Adipocyte (in vitro differentiated cells): ENCODE data around the gene SLC17A7.
"Not testable (repeated sequence)": the region's sequence is repeated elsewhere in the genome, so short reads cannot be mapped to it uniquely, and the experiment has no call there.

ENCODE experiments used
- DNase-seq: peaks from one replicate; pipeline ENCODE4 v3.0.0-alpha.2; 2015; ENCODE audit warnings: low read depth
- H3K27me3 ChIP-seq: replicated peaks from 2 replicates; pipeline ENCODE4 v1.7.0; 2013; ENCODE audit warnings: mild to moderate bottlenecking, low read length, moderate library complexity; ENCODE audit not compliant: control insufficient read depth, insufficient read depth
- H3K36me3 ChIP-seq: 2 replicates; pipeline ENCODE4 v1.7.0; 2013; ENCODE audit warnings: low read length, mild to moderate bottlenecking, moderate library complexity; ENCODE audit not compliant: control insufficient read depth, insufficient read depth, severe bottlenecking
- H3K4me1 ChIP-seq: 2 replicates; pipeline ENCODE4 v1.7.0; 2013; ENCODE audit warnings: mild to moderate bottlenecking, low read length, moderate library complexity; ENCODE audit not compliant: control insufficient read depth, insufficient read depth
- H3K4me3 ChIP-seq: 2 replicates; pipeline ENCODE4 v1.7.0; 2013; ENCODE audit warnings: mild to moderate bottlenecking, low read length, moderate library complexity
- H3K9ac ChIP-seq: 2 replicates; pipeline ENCODE4 v1.7.0; 2013; ENCODE audit warnings: mild to moderate bottlenecking, low read length, moderate library complexity
- H3K9me3 ChIP-seq: 2 replicates; pipeline ENCODE4 v1.7.0; 2013; ENCODE audit warnings: mild to moderate bottlenecking, low read length, moderate library complexity; ENCODE audit not compliant: control insufficient read depth

SLC17A7 gene

DNA sequence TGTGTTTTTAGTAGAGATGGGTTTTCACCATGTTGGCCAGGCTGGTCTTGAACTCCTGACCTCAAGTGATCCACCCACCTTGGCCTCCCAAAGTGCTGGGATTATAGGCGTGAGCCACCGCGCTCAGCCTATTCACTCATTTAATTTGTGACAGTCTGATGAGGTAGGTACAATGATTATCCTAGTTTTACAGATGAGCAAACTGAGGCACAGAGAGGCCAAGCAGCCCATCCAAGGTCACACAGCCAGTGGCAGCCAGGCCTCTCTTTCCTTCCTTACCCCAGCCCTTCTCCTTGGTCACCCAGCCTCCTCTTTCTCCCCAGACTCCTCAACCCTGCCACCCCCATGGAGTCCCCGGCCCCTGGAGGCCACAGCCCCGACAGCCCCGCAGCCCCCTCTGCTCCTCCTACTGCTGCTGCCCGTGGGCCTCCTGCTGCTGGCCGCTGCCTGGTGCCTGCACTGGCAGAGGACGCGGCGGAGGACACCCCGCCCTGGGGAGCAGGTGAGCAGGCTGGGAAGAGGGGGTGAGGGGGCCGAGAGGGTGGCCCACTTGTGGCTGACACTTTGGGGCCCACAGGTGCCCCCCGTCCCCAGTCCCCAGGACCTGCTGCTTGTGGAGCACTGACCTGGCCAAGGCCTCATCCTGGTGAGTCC is 38.8 kb upstream of the SLC17A7 start:
- Histone ChIP-seq H3K4me1 (peaks cover under 1% of the 10 kb centered on the region), H3K27me3 (no peaks in the 10 kb centered on the region), H3K36me3 (no peaks in the 10 kb centered on the region), H3K9ac (no peak overlapping the region), H3K4me3 (no peak overlapping the region), H3K9me3 (no peaks in the 10 kb centered on the region)
- DNase-seq = no peak

- peaks cover 7% of the 10 kb centered on the region for H3K4me1 ChIP-seq
- H3K9me3 ChIP-seq = no peaks in the 10 kb centered on the region
- H3K36me3 ChIP-seq = no peaks in the 10 kb centered on the region
- no peaks in the 10 kb centered on the region for H3K27me3 ChIP-seq
- no peak overlapping the region for H3K4me3 ChIP-seq
- DNase-seq = peak; percentile 64
- H3K9ac ChIP-seq = no peak overlapping the region
These were observed 34.9 kb upstream of the SLC17A7 start for GRCh38 chr19:49475995-49476880.

DNA sequence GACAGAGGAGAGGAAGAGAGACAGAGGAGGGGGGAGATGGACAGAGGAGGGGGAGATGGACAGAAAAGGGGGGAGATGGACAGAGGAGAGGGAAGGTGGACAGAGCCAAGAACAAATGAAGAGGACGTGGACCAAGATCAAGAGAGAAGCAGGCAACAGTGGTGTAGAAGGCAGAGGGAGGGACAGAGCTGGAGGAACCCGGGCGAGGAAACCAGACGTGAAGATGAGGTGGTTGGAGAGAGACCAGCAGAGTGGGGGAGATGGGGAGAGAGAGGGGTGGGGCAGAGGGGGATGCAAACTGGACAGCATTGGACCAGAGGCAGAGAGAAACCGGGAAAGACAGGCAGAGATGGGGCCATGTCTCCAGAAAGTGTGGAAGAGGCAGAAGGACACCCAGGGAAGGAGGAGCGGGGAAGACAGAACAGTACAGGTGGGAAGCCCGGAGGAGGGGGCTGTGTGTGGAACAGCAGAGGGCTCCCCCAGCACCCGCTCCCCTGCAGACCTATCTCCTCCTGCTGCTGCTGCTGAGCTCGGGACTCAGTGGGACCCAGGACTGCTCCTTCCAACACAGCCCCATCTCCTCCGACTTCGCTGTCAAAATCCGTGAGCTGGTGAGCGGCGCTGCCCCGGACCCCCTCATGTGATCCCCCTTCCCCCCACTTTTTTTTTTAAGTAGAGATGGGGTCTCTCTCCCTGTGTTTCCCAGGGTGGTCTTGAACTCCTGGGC is 34.0 kb upstream of the SLC17A7 start:
- DNase-seq = no peak
- Histone ChIP-seq H3K9me3 (no peaks in the 10 kb centered on the region), H3K9ac (peak overlapping the region; percentile 80), H3K4me1 (peaks cover 10% of the 10 kb centered on the region), H3K4me3 (peak overlapping the region; percentile 75), H3K36me3 (no peaks in the 10 kb centered on the region), H3K27me3 (no peaks in the 10 kb centered on the region)

GRCh38 chr19:49474542-49474924 is 33.2 kb upstream of the SLC17A7 start:
- H3K4me1 ChIP-seq = peaks cover 17% of the 10 kb centered on the region
- no peak for DNase-seq

DNA sequence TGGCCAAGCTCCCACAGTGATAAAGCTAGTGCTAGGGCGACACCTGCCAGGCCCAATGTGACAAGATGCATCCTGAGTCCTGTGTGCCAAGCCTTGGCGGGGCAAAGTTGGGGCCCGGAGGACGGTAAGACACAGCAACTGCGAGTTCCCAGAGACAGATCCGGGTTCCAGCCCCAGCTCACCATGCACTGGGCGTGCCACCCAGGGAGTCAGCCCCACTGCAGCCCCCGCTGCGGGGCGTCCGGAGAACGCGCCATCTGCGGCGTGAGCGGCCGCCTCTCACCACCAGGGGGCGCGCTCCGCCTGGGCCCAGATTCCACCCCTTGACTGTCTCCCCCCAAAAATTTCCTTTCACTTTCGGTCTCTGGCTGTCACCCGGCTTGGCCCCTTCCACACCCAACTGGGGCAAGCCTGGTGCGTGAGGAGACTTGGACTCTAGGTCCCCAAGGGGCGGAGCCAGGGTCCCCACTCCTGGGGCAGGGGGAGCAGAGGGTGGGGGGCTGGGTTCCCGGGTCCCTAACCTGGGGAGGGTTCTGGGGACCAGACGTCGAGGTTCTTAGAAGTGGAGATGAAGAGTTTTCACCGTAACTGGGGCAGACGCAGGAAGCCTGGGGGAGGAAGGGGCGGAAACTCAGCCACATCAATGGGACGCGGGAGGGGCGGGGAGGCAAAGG is 32.7 kb upstream of the SLC17A7 start, which contains the start of gene FLT3LG:
Gene FLT3LG (plus strand): TSS at position 348 of the 674 bp plus-strand sequence. CDS start 425 bp downstream, outside the sequence.
- Histone ChIP-seq H3K36me3 (no peaks in the 10 kb centered on the region), H3K27me3 (no peaks in the 10 kb centered on the region), H3K9ac (peak within 1 kb of the TSS; percentile 80), H3K9me3 (no peaks in the 10 kb centered on the region), H3K4me1 (peaks cover 20% of the 10 kb centered on the region), H3K4me3 (peak within 1 kb of the TSS; percentile 75)
- DNase-seq = peak; percentile 95

More at GRCh38 chr19:49474542-49474924, 33.2 kb upstream of the SLC17A7 start:
- H3K9me3 ChIP-seq = no peaks in the 10 kb centered on the region
- peak overlapping the region; percentile 75 for H3K4me3 ChIP-seq
- no peaks in the 10 kb centered on the region for H3K36me3 ChIP-seq
- H3K27me3 ChIP-seq = no peaks in the 10 kb centered on the region
- peak overlapping the region; percentile 80 for H3K9ac ChIP-seq

DNA sequence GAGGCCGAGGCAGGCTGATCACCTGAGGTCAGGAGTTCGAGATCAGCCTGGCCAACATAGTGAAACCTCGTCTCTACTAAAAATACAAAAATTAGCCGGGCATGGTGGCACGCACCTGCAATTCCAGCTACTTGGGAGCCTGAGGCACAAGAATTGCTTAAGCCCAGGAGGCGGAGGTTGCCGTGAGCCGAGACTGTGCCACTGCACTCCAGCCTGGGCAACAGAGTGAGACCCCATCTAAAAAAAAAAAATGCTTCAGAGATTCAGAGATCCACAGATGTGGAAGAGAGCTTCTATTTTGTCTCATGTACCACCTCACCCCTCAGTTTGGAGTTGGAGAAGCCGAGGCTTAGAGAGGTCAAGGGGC is 32.2 kb upstream of the SLC17A7 start:
- not testable (repeated sequence) for H3K36me3 ChIP-seq, H3K9me3 ChIP-seq, DNase-seq, H3K27me3 ChIP-seq
- Histone ChIP-seq H3K4me1 (peaks cover 25% of the 10 kb centered on the region), H3K9ac (peak overlapping the region; percentile 80), H3K4me3 (peak overlapping the region; percentile 75)

- Histone ChIP-seq H3K27me3 (no peaks in the 10 kb centered on the region), H3K9ac (no peak overlapping the region), H3K4me3 (no peak overlapping the region), H3K36me3 (no peaks in the 10 kb centered on the region), H3K9me3 (no peaks in the 10 kb centered on the region), H3K4me1 (peaks cover 26% of the 10 kb centered on the region)
- no peak for DNase-seq
These were observed 31.6 kb upstream of the SLC17A7 start for GRCh38 chr19:49472936-49473335.

GRCh38 chr19:49470615-49470978 is 29.3 kb upstream of the SLC17A7 start:
- H3K9me3 ChIP-seq = no peaks in the 10 kb centered on the region
- H3K27me3 ChIP-seq = no peaks in the 10 kb centered on the region
- H3K9ac ChIP-seq = no peak overlapping the region
- no peak for DNase-seq
- peaks cover 14% of the 10 kb centered on the region for H3K36me3 ChIP-seq
- H3K4me1 ChIP-seq = peaks cover 26% of the 10 kb centered on the region
- no peak overlapping the region for H3K4me3 ChIP-seq

- DNase-seq = no peak
- Histone ChIP-seq H3K36me3 (peaks cover 18% of the 10 kb centered on the region), H3K9ac (peak overlapping the region; percentile 20), H3K27me3 (no peaks in the 10 kb centered on the region), H3K4me1 (peaks cover 25% of the 10 kb centered on the region), H3K4me3 (no peak overlapping the region), H3K9me3 (no peaks in the 10 kb centered on the region)
These were observed 28.7 kb upstream of the SLC17A7 start for GRCh38 chr19:49469828-49470614.

GRCh38 chr19:49468746-49469447 is 27.6 kb upstream of the SLC17A7 start:
- Histone ChIP-seq H3K36me3 (peaks cover 24% of the 10 kb centered on the region), H3K27me3 (no peaks in the 10 kb centered on the region), H3K9me3 (no peaks in the 10 kb centered on the region), H3K9ac (no peak overlapping the region), H3K4me1 (peaks cover 19% of the 10 kb centered on the region), H3K4me3 (no peak overlapping the region)
- DNase-seq = peak; percentile 91
